ENCODE data around the gene CACNB1.

Gene CACNB1

GRCh38 chr17:39197380-39198185 is at the start of gene CACNB1:
Gene CACNB1 (minus strand): TSS chr17:39197669. CDS start chr17:39197495, 174 bp downstream.
- peak; percentile 91 for DNase-seq

- DNase-seq: no peak
These were observed 48.8 kb upstream of the CACNB1 start for GRCh38 chr17:39246274-39246673.

- peak; percentile 88 for DNase-seq
These were observed 47.4 kb upstream of the CACNB1 start for GRCh38 chr17:39244600-39245570.

GRCh38 chr17:39244016-39244599 is 46.6 kb upstream of the CACNB1 start:
- peak; percentile 41 for DNase-seq

- no peak for DNase-seq
These were observed 45.7 kb upstream of the CACNB1 start for GRCh38 chr17:39243155-39243554.

- DNase-seq: no peak
These were observed 43.2 kb upstream of the CACNB1 start for GRCh38 chr17:39240631-39241030.

GRCh38 chr17:39239640-39240314 is 42.3 kb upstream of the CACNB1 start:
- DNase-seq: no peak

GRCh38 chr17:39238311-39238972 is 41.0 kb upstream of the CACNB1 start:
- DNase-seq: no peak

- DNase-seq: no peak
These were observed 40.1 kb upstream of the CACNB1 start for GRCh38 chr17:39237586-39237985.

GRCh38 chr17:39236981-39237441 is 39.5 kb upstream of the CACNB1 start:
- DNase-seq: no peak

- no peak for DNase-seq
These were observed 39.0 kb upstream of the CACNB1 start for GRCh38 chr17:39236450-39236927.

GRCh38 chr17:39235555-39236449 is 38.3 kb upstream of the CACNB1 start:
- DNase-seq: no peak

- no peak for DNase-seq
These were observed 34.4 kb upstream of the CACNB1 start for GRCh38 chr17:39231591-39232551.

GRCh38 chr17:39231091-39231561 is 33.7 kb upstream of the CACNB1 start:
- no peak for DNase-seq

GRCh38 chr17:39230361-39230760 is 32.9 kb upstream of the CACNB1 start:
- no peak for DNase-seq

GRCh38 chr17:39229274-39229913 is 31.9 kb upstream of the CACNB1 start:
- DNase-seq: no peak

GRCh38 chr17:39227364-39227919 is 30.0 kb upstream of the CACNB1 start:
- DNase-seq: no peak

- DNase-seq: peak; percentile 90
These were observed 28.7 kb upstream of the CACNB1 start for GRCh38 chr17:39225959-39226683.

Measured in right hindlimb (tissue), 1 donor.